Measurements from ENCODE around the gene CHD1L.
A peak's percentile ranks its signal among the peaks of the same experiment; 100 is the strongest.

DNA sequence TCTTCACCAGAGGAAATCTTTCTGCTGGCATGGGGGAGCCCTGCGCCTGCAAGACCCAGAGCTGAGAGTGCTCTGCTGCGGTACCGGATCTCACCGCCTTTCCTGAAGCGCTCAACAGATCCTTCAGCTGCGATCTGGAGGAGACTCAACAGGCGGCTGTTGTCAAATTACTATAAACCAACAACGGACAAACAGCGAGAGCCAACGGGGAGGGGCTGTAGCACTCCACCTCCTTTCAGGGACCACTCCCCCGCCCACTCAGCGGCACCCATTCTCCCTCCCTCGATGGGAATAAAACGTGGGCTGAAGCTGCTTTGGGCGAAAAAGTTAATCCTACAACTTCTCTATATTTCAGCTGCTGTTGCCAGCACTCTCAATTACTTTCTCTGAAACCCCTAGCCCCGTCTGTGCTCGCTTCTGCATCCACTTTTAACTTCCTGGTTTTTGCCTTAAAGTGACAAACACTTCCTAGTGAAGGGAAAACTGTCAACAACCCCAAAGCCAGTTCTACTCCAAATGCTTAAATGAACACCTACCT is 17.2 kb upstream of the CHD1L start, which contains the start of gene FMO5:
- TF ChIP-seq, protein P1, sequence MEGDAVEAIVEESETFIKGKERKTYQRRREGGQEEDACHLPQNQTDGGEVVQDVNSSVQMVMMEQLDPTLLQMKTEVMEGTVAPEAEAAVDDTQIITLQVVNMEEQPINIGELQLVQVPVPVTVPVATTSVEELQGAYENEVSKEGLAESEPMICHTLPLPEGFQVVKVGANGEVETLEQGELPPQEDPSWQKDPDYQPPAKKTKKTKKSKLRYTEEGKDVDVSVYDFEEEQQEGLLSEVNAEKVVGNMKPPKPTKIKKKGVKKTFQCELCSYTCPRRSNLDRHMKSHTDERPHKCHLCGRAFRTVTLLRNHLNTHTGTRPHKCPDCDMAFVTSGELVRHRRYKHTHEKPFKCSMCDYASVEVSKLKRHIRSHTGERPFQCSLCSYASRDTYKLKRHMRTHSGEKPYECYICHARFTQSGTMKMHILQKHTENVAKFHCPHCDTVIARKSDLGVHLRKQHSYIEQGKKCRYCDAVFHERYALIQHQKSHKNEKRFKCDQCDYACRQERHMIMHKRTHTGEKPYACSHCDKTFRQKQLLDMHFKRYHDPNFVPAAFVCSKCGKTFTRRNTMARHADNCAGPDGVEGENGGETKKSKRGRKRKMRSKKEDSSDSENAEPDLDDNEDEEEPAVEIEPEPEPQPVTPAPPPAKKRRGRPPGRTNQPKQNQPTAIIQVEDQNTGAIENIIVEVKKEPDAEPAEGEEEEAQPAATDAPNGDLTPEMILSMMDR (IDR thresholded peaks at IDR 0.05; ENCODE audit: low read length): peak; percentile 26
- TF ChIP-seq EZH2 (optimal IDR thresholded peaks at IDR 0.05; ENCODE audit: low read depth, low read length) (no peak), EZH2phosphoT487 (IDR thresholded peaks at IDR 0.05; ENCODE audit: low read length) (no peak)

Measured in MM.1S (cell line).